GM19372 (cell line): Measurements from ENCODE around the gene UGT2B11.
"Not testable (repeated sequence)": the region's sequence is repeated elsewhere in the genome, so short reads cannot be mapped to it uniquely, and the experiment has no call there.

Source experiments
- ATAC-seq: cut with Tn5 transposase; IDR thresholded peaks from one replicate; pipeline ENCODE4 v1.9.1; 2021; ENCODE audit warnings: mild to moderate bottlenecking, low read depth, moderate library complexity; ENCODE audit not compliant: unreplicated experiment

Gene UGT2B11

DNA sequence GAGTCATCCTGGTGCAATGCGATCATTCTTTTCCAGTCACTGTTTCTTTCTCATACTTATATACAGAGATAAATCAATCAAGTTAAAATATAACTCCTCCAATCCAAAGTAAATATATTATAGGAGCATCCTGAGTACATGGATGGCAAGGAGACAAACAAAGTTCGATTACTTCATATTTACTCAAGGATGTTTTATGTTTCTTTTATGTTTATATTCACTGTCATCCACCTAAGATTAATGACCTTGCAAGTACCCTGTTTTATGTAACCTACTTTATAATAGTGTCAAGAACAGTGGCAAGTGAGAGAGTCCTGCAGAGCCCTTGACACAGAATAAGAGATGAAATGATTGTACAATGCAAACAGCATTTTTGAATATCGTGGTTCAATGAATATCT lies at the start of gene UGT2B11:
Gene UGT2B11 (minus strand): TSS at position 33 of the 400 bp plus-strand sequence. CDS start 26 bp downstream, at position 7.
- no peak for ATAC-seq

DNA sequence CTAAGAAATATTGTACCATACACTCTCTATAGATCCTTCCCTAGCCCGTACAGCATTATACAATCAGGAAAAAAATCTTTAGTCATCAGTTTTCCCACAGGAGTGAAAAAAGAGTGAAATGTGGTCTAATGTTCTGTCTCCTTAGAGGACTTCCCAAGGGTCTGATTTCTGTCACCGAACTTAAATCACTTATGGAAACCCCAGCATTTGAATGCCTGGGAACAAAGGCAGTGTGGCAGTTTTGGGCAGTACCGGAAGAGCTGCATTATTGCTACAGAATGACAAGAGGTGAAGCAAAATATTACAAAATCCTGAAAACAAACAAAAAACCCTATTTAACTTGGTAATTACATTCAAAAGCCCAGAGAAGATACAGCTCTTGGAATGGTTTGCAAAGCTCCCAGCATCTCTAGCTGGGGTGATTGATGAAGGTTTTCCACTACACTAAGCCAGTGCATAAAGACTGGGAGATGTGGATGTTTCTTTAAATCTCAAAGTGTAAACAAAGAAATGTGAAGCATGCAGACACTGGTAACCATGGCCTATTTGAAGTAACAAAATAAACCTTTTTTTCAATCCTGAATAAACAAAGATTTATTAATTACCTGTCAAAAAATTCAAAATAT lies 38.7 kb upstream of the UGT2B11 start:
- not testable (repeated sequence) for ATAC-seq

DNA sequence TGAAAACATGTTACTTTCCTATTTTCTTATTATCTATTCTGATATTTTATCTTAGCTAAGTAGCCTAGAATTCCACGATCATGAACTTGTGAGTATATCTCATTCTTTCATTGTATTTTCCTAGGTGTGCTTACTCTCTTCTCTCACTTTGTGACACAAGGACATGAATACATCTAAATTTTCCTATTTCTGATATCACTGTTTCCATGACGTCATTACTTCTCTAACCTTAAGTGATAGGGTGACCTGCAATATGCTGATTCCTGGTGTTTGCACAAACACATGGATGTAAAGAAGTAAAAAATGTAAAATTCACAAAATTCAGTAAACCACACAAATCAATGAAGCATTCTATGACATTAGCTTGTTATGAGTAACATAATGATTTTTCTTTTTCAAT lies 36.3 kb upstream of the UGT2B11 start:
- not testable (repeated sequence) for ATAC-seq

- ATAC-seq, result not testable (repeated sequence)
These were observed 28.2 kb upstream of the UGT2B11 start for GRCh38 chr4:69242562-69243240.

DNA sequence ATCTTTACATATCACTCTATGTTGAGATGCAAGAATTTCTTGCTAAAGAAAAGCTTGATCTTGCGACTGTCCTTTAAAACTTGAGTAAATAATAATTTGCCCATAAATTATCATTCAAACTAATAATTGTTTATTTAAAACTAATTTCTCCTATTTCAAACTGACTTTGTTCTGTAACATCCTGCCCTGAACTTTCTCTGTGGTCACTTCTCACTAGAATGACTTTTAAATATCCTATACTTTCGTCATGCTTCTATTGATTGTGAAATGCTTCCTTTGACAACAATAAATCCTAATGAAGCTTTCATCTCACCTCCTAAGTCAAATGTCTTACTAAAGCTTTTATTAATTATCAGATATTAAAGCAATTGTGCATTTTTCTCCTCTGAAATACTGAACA lies 27.2 kb upstream of the UGT2B11 start:
- not testable (repeated sequence) for ATAC-seq

DNA sequence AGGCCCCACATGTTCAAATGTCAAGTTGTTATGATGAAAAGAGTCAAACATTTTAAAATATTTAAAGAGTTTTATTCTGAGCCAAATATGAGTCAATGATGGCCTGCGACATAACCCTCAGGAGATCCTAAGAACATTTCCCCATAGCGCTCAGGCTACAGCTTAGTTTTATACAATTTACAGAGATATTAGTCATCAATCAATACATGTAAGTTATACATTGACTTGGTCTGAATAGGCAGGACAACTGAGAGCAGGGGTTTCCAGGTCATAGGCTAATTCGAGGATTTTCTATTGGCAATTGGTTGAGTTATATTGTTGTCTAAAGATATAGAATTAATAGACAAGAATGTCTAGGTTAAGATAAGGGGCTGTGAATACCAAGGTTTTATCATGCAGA lies 26.2 kb upstream of the UGT2B11 start:
- ATAC-seq, result not testable (repeated sequence)

DNA sequence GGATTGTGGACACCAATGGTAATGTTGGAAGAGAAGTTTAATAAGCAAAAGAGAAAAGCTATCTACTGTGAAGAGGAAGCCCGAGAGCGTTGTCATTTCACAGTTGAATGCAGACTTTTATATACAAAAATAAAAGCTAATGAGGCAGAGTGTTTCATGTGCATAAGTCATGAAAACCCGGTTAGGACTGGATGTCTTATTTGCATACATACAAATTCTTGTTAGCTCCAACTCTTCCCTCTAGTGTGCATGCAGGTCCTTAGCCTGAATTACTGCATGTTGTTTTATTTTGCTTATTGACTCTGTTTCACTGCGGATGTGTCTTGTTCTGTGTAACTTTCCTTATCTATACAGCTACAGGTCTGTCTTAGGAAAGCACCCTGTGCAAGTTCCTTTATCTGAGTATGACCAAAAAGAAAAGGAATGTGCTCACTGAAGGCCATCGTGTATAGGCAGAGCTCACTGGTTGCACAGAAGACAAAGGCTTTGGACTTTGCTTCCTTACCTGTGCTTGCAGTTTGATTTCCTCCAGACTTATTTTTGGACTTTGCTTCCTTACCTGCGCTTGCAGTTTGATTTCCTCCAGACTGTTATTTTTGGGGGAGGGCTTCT lies 25.1 kb upstream of the UGT2B11 start:
- ATAC-seq, result no peak

GRCh38 chr4:69239092-69239491 lies 24.5 kb upstream of the UGT2B11 start:
- ATAC-seq, result no peak

GRCh38 chr4:69224891-69225290 lies 10.3 kb upstream of the UGT2B11 start:
- ATAC-seq, result no peak

GRCh38 chr4:69223277-69223676 lies 8.7 kb upstream of the UGT2B11 start:
- not testable (repeated sequence) for ATAC-seq

GRCh38 chr4:69218491-69218890 lies 3.9 kb upstream of the UGT2B11 start:
- ATAC-seq, result not testable (repeated sequence)

DNA sequence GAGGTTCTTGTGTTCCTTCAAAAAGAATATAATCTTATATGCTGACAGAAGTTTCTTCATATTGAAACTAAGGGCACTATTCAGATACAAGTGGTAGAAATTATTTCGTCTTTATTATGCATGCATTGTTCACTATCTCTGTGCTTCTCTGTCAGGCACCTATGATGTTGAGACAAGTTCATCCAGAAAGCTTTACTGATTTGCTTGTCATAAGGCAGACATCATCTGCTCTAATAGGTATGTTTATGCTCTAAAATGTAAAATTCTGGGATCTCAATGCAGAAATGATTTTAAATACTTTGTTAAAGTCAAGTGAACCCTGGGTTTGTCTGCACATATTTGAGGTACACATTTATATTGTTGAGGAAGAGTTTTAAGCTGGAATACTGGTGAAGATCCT lies 3.6 kb downstream of the UGT2B11 start:
- no peak for ATAC-seq

- not testable (repeated sequence) for ATAC-seq
These were observed 16.0 kb downstream of the UGT2B11 start for GRCh38 chr4:69198506-69198905.

GRCh38 chr4:69196209-69196965 lies 18.2 kb downstream of the UGT2B11 start:
- ATAC-seq, result no peak

- no peak for ATAC-seq
These were observed 20.4 kb downstream of the UGT2B11 start for GRCh38 chr4:69194166-69194565.

DNA sequence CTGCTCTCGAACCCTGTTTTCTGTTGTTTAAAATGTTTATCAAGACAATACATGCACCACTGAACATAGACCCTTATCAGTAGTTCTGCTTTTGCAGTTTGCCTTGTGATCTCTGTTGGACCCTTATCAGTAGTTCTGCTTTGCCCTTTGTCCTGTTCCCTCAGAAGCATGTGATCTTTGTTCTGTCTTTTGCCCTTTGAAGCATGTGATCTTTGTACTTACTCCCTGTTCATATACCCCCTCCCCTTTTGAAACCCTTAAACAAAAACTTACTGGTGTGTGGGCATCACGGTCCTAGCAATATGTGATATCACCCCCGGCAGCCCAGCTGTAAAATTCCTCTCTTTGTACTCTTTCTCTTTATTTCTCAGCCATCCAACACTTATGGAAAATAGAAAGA lies 22.6 kb downstream of the UGT2B11 start:
- not testable (repeated sequence) for ATAC-seq

DNA sequence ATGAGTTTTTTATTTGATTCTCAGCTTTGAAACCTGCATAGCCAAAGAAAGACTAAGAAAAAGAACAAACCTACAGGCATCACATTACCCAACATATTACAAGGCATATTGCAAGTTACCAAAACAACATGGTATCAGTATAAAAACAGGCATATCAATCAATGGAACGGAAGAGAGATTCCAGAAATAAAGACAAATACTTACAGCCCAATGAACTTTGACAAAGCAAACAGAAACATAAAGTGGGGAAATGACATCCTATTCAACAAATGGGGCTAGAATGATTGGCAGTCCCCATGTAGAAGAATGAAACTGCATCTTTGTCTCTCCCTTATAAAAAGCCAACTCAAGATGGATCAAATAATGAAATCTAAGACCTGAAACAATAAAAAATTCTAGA lies 23.9 kb downstream of the UGT2B11 start:
- ATAC-seq, result not testable (repeated sequence)

GRCh38 chr4:69181519-69182169 lies 32.9 kb downstream of the UGT2B11 start:
- ATAC-seq, result not testable (repeated sequence)

- not testable (repeated sequence) for ATAC-seq
These were observed 34.7 kb downstream of the UGT2B11 start for GRCh38 chr4:69179817-69180216.

- not testable (repeated sequence) for ATAC-seq
These were observed 35.8 kb downstream of the UGT2B11 start for GRCh38 chr4:69178751-69179205.
